Esophagus squamous epithelium (tissue), 4 donors: Measurements from ENCODE around the gene RAD23A.

Experiments
- CTCF ChIP-seq, 6 experiments: fragments of 450-650 bp in 4 of 6; fragments of 200-600 bp in 2 of 6; sonication (generic) in 2 of 6; IDR thresholded peaks; one replicate each; pipeline ENCODE4 v1.5.1; 2016 to 2019; ENCODE audit warnings: antibody characterized with exemption in 6 of 6, mild to moderate bottlenecking in 4 of 6, moderate library complexity in 4 of 6
- POLR2A ChIP-seq, 4 donors: fragments of 450-650 bp; IDR thresholded peaks; one replicate each; pipeline ENCODE4 v1.6.1; 2017; ENCODE audit warnings: antibody characterized with exemption in 4 of 4, mild to moderate bottlenecking in 4 of 4, moderate library complexity in 3 of 4

GRCh38 chr19:12912571-12912970 lies 33.1 kb upstream of the RAD23A start:
- no peak for TF ChIP-seq CTCF (IDR thresholded peaks at IDR 0.05)
- no peak for TF ChIP-seq POLR2A (IDR thresholded peaks at IDR 0.05)
